22Rv1 (cell line): ENCODE measurements around the gene NOD1.

Source experiments
- H3K27ac ChIP-seq: fragments of 450-650 bp; 2 replicates; pipeline ENCODE4 v1.5.1; 2017
- ZFX ChIP-seq: fragments of 450-650 bp; IDR thresholded peaks from 2 replicates; pipeline ENCODE4 v1.6.1; 2017; ENCODE audit warnings: antibody characterized with exemption, borderline replicate concordance
- TF ChIP-seq, protein P1 (sequence below): fragments of 450-650 bp; IDR thresholded peaks from 2 replicates; pipeline ENCODE4 v1.5.1; 2017; ENCODE audit warnings: mild to moderate bottlenecking

Gene NOD1

DNA sequence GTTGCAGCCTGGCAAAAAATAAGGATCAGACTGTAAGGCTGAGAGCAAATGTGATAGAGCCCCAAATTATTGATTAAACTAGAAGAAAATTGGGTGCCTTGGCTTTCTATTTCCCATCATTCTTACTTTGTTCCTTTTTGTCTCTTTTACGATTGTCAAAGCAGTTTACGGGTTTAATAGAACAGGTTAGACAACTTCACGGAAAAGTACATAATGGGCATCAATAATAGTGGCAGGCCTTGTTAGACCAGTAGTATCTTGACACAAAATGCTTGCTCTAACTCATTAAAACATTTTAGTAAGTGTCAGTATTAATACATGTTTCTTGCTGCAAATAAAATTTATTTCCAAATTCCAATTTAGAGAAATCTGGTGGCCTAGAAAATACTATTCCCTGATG is 40.5 kb upstream of the NOD1 start:
- no peak overlapping the region for H3K27ac ChIP-seq
- TF ChIP-seq ZFX = no peak
- TF ChIP-seq, protein P1, sequence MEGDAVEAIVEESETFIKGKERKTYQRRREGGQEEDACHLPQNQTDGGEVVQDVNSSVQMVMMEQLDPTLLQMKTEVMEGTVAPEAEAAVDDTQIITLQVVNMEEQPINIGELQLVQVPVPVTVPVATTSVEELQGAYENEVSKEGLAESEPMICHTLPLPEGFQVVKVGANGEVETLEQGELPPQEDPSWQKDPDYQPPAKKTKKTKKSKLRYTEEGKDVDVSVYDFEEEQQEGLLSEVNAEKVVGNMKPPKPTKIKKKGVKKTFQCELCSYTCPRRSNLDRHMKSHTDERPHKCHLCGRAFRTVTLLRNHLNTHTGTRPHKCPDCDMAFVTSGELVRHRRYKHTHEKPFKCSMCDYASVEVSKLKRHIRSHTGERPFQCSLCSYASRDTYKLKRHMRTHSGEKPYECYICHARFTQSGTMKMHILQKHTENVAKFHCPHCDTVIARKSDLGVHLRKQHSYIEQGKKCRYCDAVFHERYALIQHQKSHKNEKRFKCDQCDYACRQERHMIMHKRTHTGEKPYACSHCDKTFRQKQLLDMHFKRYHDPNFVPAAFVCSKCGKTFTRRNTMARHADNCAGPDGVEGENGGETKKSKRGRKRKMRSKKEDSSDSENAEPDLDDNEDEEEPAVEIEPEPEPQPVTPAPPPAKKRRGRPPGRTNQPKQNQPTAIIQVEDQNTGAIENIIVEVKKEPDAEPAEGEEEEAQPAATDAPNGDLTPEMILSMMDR = no peak

DNA sequence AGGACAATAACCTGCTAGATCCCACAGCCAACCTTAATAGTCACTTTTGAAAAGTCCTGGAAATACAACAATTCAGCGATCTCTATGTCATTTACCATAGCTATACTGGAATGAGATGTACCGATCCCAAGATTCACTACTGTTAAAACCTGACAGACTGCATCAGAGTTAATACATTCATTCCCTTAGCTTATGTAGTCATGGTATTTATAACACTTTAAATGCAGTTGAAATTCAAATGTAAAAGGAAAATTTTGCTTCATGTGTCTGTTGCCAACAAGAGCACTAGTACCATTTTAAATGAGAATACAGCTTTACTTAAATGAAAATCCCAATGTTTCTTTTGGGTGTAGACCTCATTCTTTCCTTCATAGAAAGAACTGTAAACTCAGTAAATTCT is 37.2 kb upstream of the NOD1 start:
- H3K27ac ChIP-seq = no peak overlapping the region
- TF ChIP-seq ZFX = no peak
- TF ChIP-seq, protein P1 = no peak

DNA sequence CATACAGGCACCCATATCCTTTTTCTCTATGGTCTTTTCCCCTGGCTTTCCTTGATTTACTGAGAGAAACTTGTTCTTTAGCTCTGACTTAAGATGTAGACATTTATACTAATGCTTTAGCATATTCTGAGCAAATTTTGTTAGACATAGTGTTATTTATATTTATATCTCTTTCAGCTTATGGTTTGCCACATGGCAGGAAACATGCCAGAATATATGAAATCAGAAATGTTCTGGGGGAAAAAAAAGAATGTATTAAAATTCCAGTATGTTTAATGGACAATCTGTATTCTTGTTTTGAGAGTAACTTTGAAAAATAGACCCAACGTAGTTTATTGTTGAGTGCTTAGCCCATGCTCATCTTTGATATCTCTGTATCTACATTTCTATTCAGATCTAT is 36.2 kb upstream of the NOD1 start:
- no peak overlapping the region for H3K27ac ChIP-seq
- TF ChIP-seq, protein P1 = no peak
- no peak for TF ChIP-seq ZFX

DNA sequence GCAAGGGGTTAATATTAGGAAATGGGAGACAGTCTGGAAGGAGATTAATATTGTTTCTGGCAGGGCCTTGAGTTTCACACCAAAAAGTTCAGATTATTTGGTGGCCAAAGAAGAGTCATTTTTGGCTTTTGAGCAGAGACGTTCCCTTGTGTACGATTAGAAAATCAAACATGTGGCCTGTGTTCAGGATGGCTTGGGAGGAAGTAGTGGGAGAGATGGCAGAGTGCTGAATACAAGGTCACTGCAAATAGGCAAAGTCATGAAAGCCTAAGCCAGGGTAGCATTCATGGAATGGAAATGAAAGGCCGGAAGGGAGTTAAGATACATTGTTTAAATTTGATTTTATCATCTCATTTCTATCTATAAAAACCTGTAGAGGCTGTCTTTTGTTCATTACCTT is 35.6 kb upstream of the NOD1 start:
- no peak overlapping the region for H3K27ac ChIP-seq
- TF ChIP-seq, protein P1 = no peak
- no peak for TF ChIP-seq ZFX

DNA sequence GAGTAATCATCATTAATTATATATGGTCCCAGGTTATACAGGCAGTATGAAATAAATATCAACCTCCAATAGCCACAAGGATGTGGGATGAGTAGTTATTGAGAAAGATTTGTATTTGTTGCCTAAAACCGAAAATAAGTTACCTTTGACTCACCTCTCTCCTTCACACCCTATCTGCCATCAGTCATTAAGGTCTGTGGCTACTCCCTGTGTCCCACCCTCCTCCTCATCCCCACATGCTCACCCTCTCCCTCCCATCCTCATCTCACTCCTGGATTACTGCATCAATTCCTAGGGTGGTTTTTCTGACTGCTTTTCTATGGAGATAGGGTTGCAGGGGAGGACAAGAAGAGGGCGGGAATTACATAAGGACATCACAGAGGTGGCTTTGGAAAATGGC is 35.2 kb upstream of the NOD1 start:
- TF ChIP-seq ZFX = no peak
- TF ChIP-seq, protein P1 = no peak
- no peak overlapping the region for H3K27ac ChIP-seq

DNA sequence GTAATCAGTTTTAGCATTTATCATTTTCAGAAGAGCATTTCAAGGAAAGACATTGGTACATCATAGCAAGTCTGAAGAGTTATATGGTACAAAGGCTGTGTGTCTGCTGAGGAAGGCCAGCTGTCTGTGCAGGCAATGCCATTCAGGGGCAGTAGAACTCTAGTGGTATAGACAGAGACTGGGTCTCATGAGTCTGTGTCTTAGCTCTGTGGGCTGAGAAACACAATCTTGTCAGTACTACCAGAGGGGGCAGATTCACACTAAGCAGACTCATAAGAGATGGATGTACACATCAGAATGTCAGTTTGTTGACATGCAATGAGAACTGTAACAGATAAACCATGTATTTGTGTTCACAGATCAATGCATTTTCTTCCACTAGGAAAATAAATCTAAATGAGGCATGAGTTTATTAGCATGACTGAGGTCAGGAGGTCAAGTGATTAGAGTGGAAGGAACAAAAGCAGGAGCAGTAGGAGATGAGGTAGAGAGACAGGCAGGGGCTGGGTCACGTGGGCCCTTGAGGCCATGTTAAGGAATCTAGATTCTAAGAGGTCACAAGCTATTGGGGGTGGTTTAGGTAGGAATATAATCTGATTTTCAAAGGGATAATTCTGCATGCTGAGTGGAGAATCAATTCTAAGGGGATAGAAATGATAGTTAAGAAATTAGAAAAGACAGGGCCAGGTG is 33.5 kb upstream of the NOD1 start:
- H3K27ac ChIP-seq = no peak overlapping the region
- TF ChIP-seq ZFX = no peak
- TF ChIP-seq, protein P1 = no peak

DNA sequence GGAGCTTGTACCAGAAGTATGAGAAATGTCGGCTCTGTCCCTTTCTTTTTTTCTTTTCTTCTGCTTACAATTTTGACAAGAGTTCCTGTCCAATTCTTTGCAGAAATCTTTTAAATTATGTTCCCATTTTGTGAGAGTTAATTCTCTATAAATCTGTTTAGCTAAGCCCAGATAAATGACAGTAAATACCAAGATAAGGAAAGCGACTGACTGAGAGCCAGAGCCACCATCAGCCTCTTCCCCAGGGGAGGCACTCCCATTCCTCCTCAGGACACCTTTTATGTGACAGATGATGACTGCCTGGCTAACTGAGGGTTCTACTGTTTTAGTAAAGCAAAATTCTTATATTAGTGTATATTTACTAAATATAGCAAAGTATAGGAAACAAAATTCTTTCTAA is 32.9 kb upstream of the NOD1 start:
- H3K27ac ChIP-seq = no peak overlapping the region
- TF ChIP-seq ZFX = no peak
